BLaER1 (cell line): ENCODE measurements around the gene LZTR1.
A peak's percentile ranks its signal among the peaks of the same experiment; 100 is the strongest.

Source experiments
- H3K27ac ChIP-seq: shearing (Covaris generic); formaldehyde crosslinking; 2 replicates; pipeline ENCODE4 v1.8.1; 2022
- H3K27me3 ChIP-seq: shearing (Covaris generic); formaldehyde crosslinking; 2 replicates; pipeline ENCODE4 v1.8.1; 2022
- H3K36me3 ChIP-seq: shearing (Covaris generic); formaldehyde crosslinking; 2 replicates; pipeline ENCODE4 v1.8.1; 2022
- H3K4me1 ChIP-seq: shearing (Covaris generic); formaldehyde crosslinking; 2 replicates; pipeline ENCODE4 v1.8.1; 2022
- H3K4me2 ChIP-seq: shearing (Covaris generic); formaldehyde crosslinking; 2 replicates; pipeline ENCODE4 v1.8.1; 2022
- H3K4me3 ChIP-seq: shearing (Covaris generic); formaldehyde crosslinking; 2 replicates; pipeline ENCODE4 v1.8.1; 2022
- H3K9ac ChIP-seq: shearing (Covaris generic); formaldehyde crosslinking; 2 replicates; pipeline ENCODE4 v1.8.1; 2022
- H3K9me3 ChIP-seq: shearing (Covaris generic); formaldehyde crosslinking; 2 replicates; pipeline ENCODE4 v1.8.1; 2022
- H4K20me1 ChIP-seq: shearing (Covaris generic); formaldehyde crosslinking; 2 replicates; pipeline ENCODE4 v1.8.1; 2022
- Cebpa-rat ChIP-seq: shearing (Covaris generic); IDR thresholded peaks from 2 replicates; pipeline ENCODE4 v1.8.1; 2022

Gene LZTR1

GRCh38 chr22:21022955-21023614 is 41.0 kb downstream of the LZTR1 start:
- H3K4me3 ChIP-seq = no peak overlapping the region
- no peak overlapping the region for H3K4me2 ChIP-seq
- H3K36me3 ChIP-seq = no peaks in the 10 kb centered on the region
- no peak overlapping the region for H3K27ac ChIP-seq
- no peak for TF ChIP-seq Cebpa-rat
- H3K4me1 ChIP-seq = peaks cover 7% of the 10 kb centered on the region
- H4K20me1 ChIP-seq = no peaks in the 10 kb centered on the region
- no peaks in the 10 kb centered on the region for H3K9me3 ChIP-seq
- no peaks in the 10 kb centered on the region for H3K27me3 ChIP-seq
- no peak overlapping the region for H3K9ac ChIP-seq

- Histone ChIP-seq H3K27me3 (no peaks in the 10 kb centered on the region), H3K27ac (peak overlapping the region; percentile 30; the same call in 1 of the 2 replicates), H3K4me3 (no peak overlapping the region), H4K20me1 (no peaks in the 10 kb centered on the region), H3K9me3 (no peaks in the 10 kb centered on the region), H3K4me1 (peaks cover 7% of the 10 kb centered on the region), H3K9ac (no peak overlapping the region), H3K4me2 (peak overlapping the region; percentile 28; the same call in 1 of the 2 replicates), H3K36me3 (no peaks in the 10 kb centered on the region)
- TF ChIP-seq Cebpa-rat = no peak
Observed at GRCh38 chr22:21025266-21025665, 43.2 kb downstream of the LZTR1 start.

GRCh38 chr22:21025763-21026755 is 44.0 kb downstream of the LZTR1 start:
- Histone ChIP-seq H3K27ac (peak overlapping the region; percentile 30; the same call in 1 of the 2 replicates), H3K4me2 (peak overlapping the region; percentile 28; the same call in 1 of the 2 replicates), H4K20me1 (no peaks in the 10 kb centered on the region), H3K36me3 (no peaks in the 10 kb centered on the region), H3K4me1 (peaks cover 7% of the 10 kb centered on the region), H3K27me3 (peaks cover 4% of the 10 kb centered on the region; the same call in 1 of the 2 replicates), H3K9ac (no peak overlapping the region), H3K4me3 (no peak overlapping the region), H3K9me3 (no peaks in the 10 kb centered on the region)
- TF ChIP-seq Cebpa-rat = no peak

GRCh38 chr22:21026783-21027692 is 44.9 kb downstream of the LZTR1 start:
- H3K27ac ChIP-seq = no peak overlapping the region
- TF ChIP-seq Cebpa-rat = no peak
- no peaks in the 10 kb centered on the region for H4K20me1 ChIP-seq
- no peak overlapping the region for H3K4me2 ChIP-seq
- peaks cover 14% of the 10 kb centered on the region for H3K27me3 ChIP-seq
- H3K4me1 ChIP-seq = peaks cover 7% of the 10 kb centered on the region
- no peak overlapping the region for H3K4me3 ChIP-seq
- no peak overlapping the region for H3K9ac ChIP-seq
- no peaks in the 10 kb centered on the region for H3K36me3 ChIP-seq
- H3K9me3 ChIP-seq = no peaks in the 10 kb centered on the region

DNA sequence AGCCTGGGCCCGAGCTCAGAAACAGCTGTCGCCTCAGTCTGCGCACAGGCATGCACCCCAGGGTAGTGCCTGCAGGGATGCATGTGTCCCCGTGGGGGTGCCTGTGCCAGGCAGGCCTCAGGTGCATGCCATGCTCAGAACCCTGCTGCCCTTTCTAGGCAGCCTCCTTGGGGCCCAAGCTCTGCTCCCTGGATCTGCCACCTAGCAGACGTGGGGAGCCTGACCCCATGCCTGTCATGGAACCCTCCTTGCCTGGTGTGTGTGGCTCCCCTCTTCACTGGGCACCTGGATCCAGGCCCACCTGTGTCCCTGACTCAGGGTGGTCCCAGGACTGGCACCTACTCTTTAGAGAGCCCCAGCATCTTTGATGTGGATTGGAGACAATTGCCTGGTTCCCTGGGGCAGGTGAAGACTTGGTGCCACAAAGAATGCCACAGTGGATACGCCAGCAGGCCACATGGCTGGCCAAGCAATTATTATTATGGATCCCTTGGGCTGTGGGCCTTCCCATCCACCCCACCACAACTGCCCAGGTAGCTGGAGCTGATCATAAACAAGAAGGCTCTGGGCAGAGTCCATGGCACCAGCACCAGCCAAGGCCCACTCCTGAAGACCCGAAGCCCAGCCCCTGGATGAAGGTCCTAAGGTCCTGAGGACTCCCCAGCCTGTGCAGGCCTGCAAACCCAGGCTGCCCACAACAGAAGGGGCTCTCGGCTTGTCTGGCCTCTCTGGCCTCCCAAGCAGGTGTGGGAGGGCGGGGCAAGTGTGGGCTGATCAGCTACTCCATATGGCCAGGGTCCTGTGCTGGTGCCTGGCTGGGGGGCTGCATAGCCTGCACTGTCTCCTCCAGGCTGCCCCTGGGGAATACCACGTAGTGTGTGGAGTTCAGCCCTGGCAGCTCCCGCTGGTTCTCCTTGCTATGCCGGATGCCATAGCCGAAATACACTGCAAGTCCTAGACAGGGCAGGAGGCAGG is 46.5 kb downstream of the LZTR1 start:
- Histone ChIP-seq H3K36me3 (no peaks in the 10 kb centered on the region), H3K27ac (no peak overlapping the region), H3K4me2 (no peak overlapping the region), H3K9ac (no peak overlapping the region), H3K4me3 (no peak overlapping the region), H3K27me3 (peaks cover 25% of the 10 kb centered on the region), H3K4me1 (peaks cover 10% of the 10 kb centered on the region), H4K20me1 (no peaks in the 10 kb centered on the region), H3K9me3 (no peaks in the 10 kb centered on the region)
- no peak for TF ChIP-seq Cebpa-rat

DNA sequence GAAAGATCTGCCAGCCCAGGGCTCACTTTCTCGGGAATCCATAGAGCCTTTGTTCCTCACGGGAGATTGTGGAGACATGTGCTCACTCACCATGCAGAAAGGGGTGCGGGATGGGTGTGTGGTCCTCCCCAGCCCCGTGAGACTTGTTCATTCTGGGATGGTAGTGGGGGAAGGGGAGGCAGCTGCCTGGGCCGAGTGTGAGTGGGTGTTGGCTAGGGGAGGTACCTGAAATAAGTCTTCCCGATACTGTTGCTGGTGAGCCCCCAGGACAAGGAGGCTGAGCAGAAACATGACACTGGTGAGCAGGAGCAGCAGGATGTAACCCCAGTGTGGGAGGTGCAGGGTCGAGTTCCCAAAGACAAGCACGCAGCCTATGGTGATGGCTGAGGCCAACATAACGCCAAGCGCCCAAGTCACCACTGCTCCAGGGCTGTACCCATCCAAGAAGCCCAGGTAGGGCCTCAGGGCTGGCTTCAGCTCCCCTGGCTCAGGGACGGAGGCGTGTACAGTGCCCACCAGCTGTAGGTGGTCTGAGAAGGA is 47.5 kb downstream of the LZTR1 start:
- H3K27ac ChIP-seq = no peak overlapping the region
- H3K4me1 ChIP-seq = peaks cover 15% of the 10 kb centered on the region
- H4K20me1 ChIP-seq = no peaks in the 10 kb centered on the region
- peaks cover 25% of the 10 kb centered on the region for H3K27me3 ChIP-seq
- H3K36me3 ChIP-seq = no peaks in the 10 kb centered on the region
- no peak overlapping the region for H3K4me3 ChIP-seq
- no peak for TF ChIP-seq Cebpa-rat
- H3K9ac ChIP-seq = no peak overlapping the region
- no peak overlapping the region for H3K4me2 ChIP-seq
- no peaks in the 10 kb centered on the region for H3K9me3 ChIP-seq

DNA sequence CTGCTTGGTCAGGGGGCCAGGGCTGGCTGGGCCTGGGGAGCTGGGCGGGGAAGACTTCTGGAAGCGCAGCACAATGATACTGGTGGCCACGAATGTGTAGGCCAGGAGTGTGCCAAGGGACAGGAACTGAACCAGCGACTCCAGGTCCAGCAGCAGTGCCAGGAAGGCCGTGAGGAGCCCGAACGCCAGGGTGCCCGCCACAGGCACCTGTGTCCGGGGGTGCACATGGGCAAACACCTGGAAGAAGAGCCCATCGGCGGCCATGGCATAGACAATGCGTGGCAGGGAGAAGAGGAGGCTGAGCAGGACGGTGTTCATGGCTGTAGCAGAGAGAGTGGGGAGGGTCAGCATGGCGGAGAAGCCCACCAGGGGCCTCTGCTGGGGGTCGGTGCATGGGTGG is 47.9 kb downstream of the LZTR1 start:
- H3K4me2 ChIP-seq = no peak overlapping the region
- no peaks in the 10 kb centered on the region for H4K20me1 ChIP-seq
- H3K9me3 ChIP-seq = no peaks in the 10 kb centered on the region
- peaks cover 14% of the 10 kb centered on the region for H3K4me1 ChIP-seq
- H3K4me3 ChIP-seq = no peak overlapping the region
- H3K27ac ChIP-seq = no peak overlapping the region
- no peak overlapping the region for H3K9ac ChIP-seq
- H3K36me3 ChIP-seq = no peaks in the 10 kb centered on the region
- H3K27me3 ChIP-seq = peaks cover 25% of the 10 kb centered on the region
- no peak for TF ChIP-seq Cebpa-rat
